Skeletal muscle satellite cell (primary cell): ENCODE results near the gene EMSY. TPM values are rescaled to one million over a fixed set of nuclear protein-coding genes. Genes with fewer than 3 reads are reported as not detected.
"Not testable (repeated sequence)": the region's sequence is repeated elsewhere in the genome, so short reads cannot be mapped to it uniquely, and the experiment has no call there.

ENCODE experiments used
- H3K27me3 ChIP-seq: 2 replicates; pipeline ENCODE4 v1.7.0; 2013; ENCODE audit warnings: low read length; ENCODE audit not compliant: control insufficient read depth, insufficient read depth
- H3K36me3 ChIP-seq: 2 replicates; pipeline ENCODE4 v1.7.0; 2013; ENCODE audit warnings: mild to moderate bottlenecking, control low read depth, low read length; ENCODE audit not compliant: insufficient read depth
- H3K4me1 ChIP-seq: 2 replicates; pipeline ENCODE4 v1.7.0; 2013; ENCODE audit warnings: low read length; ENCODE audit not compliant: control insufficient read depth, insufficient read depth
- H3K4me2 ChIP-seq: 2 replicates; pipeline ENCODE4 v1.7.0; 2013; ENCODE audit warnings: mild to moderate bottlenecking, low read length
- H3K4me3 ChIP-seq: 2 replicates; pipeline ENCODE4 v1.7.0; 2013; ENCODE audit warnings: low read length
- H3K9ac ChIP-seq: 2 replicates; pipeline ENCODE4 v1.7.0; 2013; ENCODE audit warnings: mild to moderate bottlenecking, low read depth, low read length, moderate library complexity
- H3K9me3 ChIP-seq: replicated peaks from 2 replicates; pipeline ENCODE4 v1.7.0; 2013; ENCODE audit warnings: mild to moderate bottlenecking, control low read depth, low read length
- total RNA-seq: library from RNA; depleted of rRNA; stranded (reverse); fragments of >200 nt; gene quantifications from 2 replicates; pipeline ENCODE4 v1.2.3, GENCODE V29; 2012; rRNA removed

Gene EMSY, protein sequence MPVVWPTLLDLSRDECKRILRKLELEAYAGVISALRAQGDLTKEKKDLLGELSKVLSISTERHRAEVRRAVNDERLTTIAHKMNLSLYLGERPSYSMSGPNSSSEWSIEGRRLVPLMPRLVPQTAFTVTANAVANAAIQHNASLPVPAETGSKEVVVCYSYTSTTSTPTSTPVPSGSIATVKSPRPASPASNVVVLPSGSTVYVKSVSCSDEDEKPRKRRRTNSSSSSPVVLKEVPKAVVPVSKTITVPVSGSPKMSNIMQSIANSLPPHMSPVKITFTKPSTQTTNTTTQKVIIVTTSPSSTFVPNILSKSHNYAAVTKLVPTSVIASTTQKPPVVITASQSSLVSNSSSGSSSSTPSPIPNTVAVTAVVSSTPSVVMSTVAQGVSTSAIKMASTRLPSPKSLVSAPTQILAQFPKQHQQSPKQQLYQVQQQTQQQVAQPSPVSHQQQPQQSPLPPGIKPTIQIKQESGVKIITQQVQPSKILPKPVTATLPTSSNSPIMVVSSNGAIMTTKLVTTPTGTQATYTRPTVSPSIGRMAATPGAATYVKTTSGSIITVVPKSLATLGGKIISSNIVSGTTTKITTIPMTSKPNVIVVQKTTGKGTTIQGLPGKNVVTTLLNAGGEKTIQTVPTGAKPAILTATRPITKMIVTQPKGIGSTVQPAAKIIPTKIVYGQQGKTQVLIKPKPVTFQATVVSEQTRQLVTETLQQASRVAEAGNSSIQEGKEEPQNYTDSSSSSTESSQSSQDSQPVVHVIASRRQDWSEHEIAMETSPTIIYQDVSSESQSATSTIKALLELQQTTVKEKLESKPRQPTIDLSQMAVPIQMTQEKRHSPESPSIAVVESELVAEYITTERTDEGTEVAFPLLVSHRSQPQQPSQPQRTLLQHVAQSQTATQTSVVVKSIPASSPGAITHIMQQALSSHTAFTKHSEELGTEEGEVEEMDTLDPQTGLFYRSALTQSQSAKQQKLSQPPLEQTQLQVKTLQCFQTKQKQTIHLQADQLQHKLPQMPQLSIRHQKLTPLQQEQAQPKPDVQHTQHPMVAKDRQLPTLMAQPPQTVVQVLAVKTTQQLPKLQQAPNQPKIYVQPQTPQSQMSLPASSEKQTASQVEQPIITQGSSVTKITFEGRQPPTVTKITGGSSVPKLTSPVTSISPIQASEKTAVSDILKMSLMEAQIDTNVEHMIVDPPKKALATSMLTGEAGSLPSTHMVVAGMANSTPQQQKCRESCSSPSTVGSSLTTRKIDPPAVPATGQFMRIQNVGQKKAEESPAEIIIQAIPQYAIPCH (N-terminal part only)
- 12.0 and 13.2 TPM in 2 replicates for total RNA-seq

DNA sequence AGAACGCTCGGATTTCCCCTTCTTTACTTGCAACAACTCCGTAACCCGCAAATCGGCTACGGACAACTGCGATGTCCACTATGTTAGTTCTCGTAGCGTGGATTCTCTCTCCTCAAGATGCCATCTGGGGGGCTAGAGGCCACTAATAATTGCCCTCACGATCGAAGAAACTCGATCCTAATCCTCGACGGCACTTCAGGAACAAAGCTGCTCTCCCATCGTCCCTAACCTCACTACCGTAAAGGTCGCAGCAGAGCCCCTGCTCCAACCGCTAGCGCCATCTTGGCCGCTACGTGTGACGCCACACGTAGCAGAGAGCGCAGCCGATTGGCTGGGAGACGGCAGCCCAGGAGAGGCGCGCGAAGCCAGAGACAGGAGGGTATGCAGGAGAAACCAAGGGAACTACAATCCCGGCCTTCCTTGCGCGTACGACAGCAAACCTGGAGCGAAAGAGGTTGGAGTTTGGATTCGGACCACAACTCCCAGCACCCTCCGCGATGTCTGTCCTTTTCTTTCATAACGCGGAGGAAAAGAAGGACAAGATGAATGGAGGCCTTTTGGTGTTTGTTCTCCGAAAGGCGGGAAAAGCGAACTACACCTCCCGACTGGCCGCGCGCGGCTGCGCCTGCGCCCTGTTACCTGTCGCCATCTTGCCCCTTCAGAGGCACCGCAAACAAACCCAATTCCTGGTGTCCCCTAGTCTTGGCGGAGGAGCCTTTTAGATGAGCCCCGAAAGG is at the start of gene EMSY:
Gene EMSY (plus strand): TSS at position 635 of the 737 bp plus-strand sequence. CDS start 1,921 bp downstream, outside the sequence.
- Histone ChIP-seq H3K4me1 (peaks cover 8% of the 10 kb centered on the region), H3K9ac (peak within 1 kb of the TSS; percentile 91), H3K9me3 (no peaks in the 10 kb centered on the region), H3K27me3 (no peaks in the 10 kb centered on the region), H3K36me3 (peaks cover 8% of the 10 kb centered on the region), H3K4me3 (peak within 1 kb of the TSS; percentile 86), H3K4me2 (peak within 1 kb of the TSS; percentile 87)

GRCh38 chr11:76395296-76395695 is 49.5 kb upstream of the EMSY start:
- Histone ChIP-seq H3K4me2 (no peak overlapping the region), H3K36me3 (no peaks in the 10 kb centered on the region), H3K27me3 (no peaks in the 10 kb centered on the region), H3K9ac (no peak overlapping the region), H3K4me1 (no peaks in the 10 kb centered on the region), H3K4me3 (no peak overlapping the region), H3K9me3 (no peaks in the 10 kb centered on the region)

- no peak overlapping the region for H3K9ac ChIP-seq
- no peaks in the 10 kb centered on the region for H3K9me3 ChIP-seq
- H3K4me1 ChIP-seq: no peaks in the 10 kb centered on the region
- H3K4me3 ChIP-seq: no peak overlapping the region
- H3K27me3 ChIP-seq: no peaks in the 10 kb centered on the region
- H3K36me3 ChIP-seq: no peaks in the 10 kb centered on the region
- H3K4me2 ChIP-seq: no peak overlapping the region
Measured at GRCh38 chr11:76397383-76397782, 47.4 kb upstream of the EMSY start.

- Histone ChIP-seq H3K9ac (no peak overlapping the region), H3K4me3 (no peak overlapping the region), H3K4me1 (no peaks in the 10 kb centered on the region), H3K27me3 (peaks cover 8% of the 10 kb centered on the region), H3K4me2 (no peak overlapping the region), H3K36me3 (no peaks in the 10 kb centered on the region), H3K9me3 (no peaks in the 10 kb centered on the region)
Measured at GRCh38 chr11:76400967-76401366, 43.9 kb upstream of the EMSY start.

- H3K27me3 ChIP-seq, H3K9me3 ChIP-seq, H3K4me2 ChIP-seq, H3K4me1 ChIP-seq, H3K4me3 ChIP-seq, H3K9ac ChIP-seq, H3K36me3 ChIP-seq: not testable (repeated sequence)
Measured at GRCh38 chr11:76401484-76401883, 43.3 kb upstream of the EMSY start.

- Histone ChIP-seq H3K4me2 (no peak overlapping the region), H3K4me1 (no peaks in the 10 kb centered on the region), H3K9me3 (no peaks in the 10 kb centered on the region), H3K4me3 (no peak overlapping the region), H3K9ac (no peak overlapping the region), H3K27me3 (peaks cover 33% of the 10 kb centered on the region), H3K36me3 (no peaks in the 10 kb centered on the region)
Measured at GRCh38 chr11:76406359-76406758, 38.5 kb upstream of the EMSY start.

GRCh38 chr11:76408171-76408965 is 36.5 kb upstream of the EMSY start:
- H3K4me1 ChIP-seq: no peaks in the 10 kb centered on the region
- H3K4me2 ChIP-seq: no peak overlapping the region
- H3K36me3 ChIP-seq: no peaks in the 10 kb centered on the region
- peaks cover 53% of the 10 kb centered on the region for H3K27me3 ChIP-seq
- H3K4me3 ChIP-seq: no peak overlapping the region
- no peak overlapping the region for H3K9ac ChIP-seq
- no peaks in the 10 kb centered on the region for H3K9me3 ChIP-seq

GRCh38 chr11:76410851-76411357 is 33.9 kb upstream of the EMSY start:
- Histone ChIP-seq H3K27me3 (peaks cover 55% of the 10 kb centered on the region), H3K4me1 (no peaks in the 10 kb centered on the region), H3K9me3 (no peaks in the 10 kb centered on the region), H3K9ac (no peak overlapping the region), H3K4me3 (no peak overlapping the region), H3K4me2 (no peak overlapping the region), H3K36me3 (no peaks in the 10 kb centered on the region)

- Histone ChIP-seq H3K36me3 (no peaks in the 10 kb centered on the region), H3K4me2 (no peak overlapping the region), H3K4me3 (no peak overlapping the region), H3K27me3 (peaks cover 67% of the 10 kb centered on the region), H3K9me3 (no peaks in the 10 kb centered on the region), H3K9ac (no peak overlapping the region), H3K4me1 (no peaks in the 10 kb centered on the region)
Measured at GRCh38 chr11:76415073-76415472, 29.7 kb upstream of the EMSY start.

DNA sequence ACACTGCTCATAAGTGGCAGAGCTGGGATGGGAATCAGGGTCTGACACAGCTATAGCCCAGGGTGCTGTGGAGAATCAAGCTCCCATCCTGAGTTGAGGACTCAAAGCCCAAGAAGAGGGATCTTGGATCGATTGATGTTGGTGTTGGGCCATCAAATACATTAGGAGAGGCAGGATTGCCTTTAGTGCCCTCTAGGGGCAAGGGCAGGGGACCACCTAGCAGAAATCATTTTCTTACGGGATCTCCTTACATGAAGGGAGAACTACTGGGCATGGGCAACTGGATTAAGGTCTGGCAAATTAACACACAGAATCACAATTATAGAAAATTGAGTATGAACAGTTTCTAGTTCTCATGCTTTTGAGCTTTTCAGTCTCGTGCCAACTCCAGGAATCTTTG is 24.9 kb upstream of the EMSY start:
- H3K4me1 ChIP-seq: no peaks in the 10 kb centered on the region
- H3K4me3 ChIP-seq: no peak overlapping the region
- H3K4me2 ChIP-seq: no peak overlapping the region
- no peaks in the 10 kb centered on the region for H3K9me3 ChIP-seq
- no peaks in the 10 kb centered on the region for H3K36me3 ChIP-seq
- H3K27me3 ChIP-seq: peaks cover 38% of the 10 kb centered on the region
- no peak overlapping the region for H3K9ac ChIP-seq
